RWPE2 (cell line): ENCODE data around the gene RTF1.
A peak's percentile ranks its signal among the peaks of the same experiment; 100 is the strongest.
"Not testable (repeated sequence)": the region's sequence is repeated elsewhere in the genome, so short reads cannot be mapped to it uniquely, and the experiment has no call there.

Source experiments
- ATAC-seq: fragments of 200-7000 bp; cut with Tn5 transposase; 3 replicates; pipeline ENCODE4 v1.9.1; 2021; ENCODE audit warnings: low read depth
- DNase-seq: peaks from one replicate; pipeline ENCODE4 v3.0.0-alpha.2; 2020; ENCODE audit warnings: low spot score
- H3K27ac ChIP-seq: fragments of 450-650 bp; 2 replicates; pipeline ENCODE4 v1.5.1; 2017; ENCODE audit warnings: mild to moderate bottlenecking; ENCODE audit not compliant: poor library complexity, severe bottlenecking
- H3K27me3 ChIP-seq: fragments of 250-450 bp; sonication (Bioruptor Pico); 2 replicates; pipeline ENCODE4 v1.5.1; 2021; ENCODE audit warnings: mild to moderate bottlenecking, moderate library complexity; ENCODE audit not compliant: insufficient read depth, poor library complexity, severe bottlenecking
- H3K36me3 ChIP-seq: fragments of 250-450 bp; sonication (Bioruptor Pico); 2 replicates; pipeline ENCODE4 v1.5.1; 2020; ENCODE audit warnings: low read depth, mild to moderate bottlenecking, moderate library complexity
- H3K4me1 ChIP-seq: fragments of 250-450 bp; sonication (Bioruptor Pico); 2 replicates; pipeline ENCODE4 v1.5.1; 2021; ENCODE audit warnings: mild to moderate bottlenecking, moderate library complexity; ENCODE audit not compliant: insufficient read depth, poor library complexity, severe bottlenecking
- H3K4me3 ChIP-seq: fragments of 250-450 bp; sonication (Bioruptor Pico); 2 replicates; pipeline ENCODE4 v1.5.1; 2021; ENCODE audit warnings: mild to moderate bottlenecking, moderate library complexity; ENCODE audit not compliant: severe bottlenecking
- H3K9me3 ChIP-seq: fragments of 250-450 bp; sonication (Bioruptor Pico); 2 replicates; pipeline ENCODE4 v1.5.1; 2021; ENCODE audit warnings: mild to moderate bottlenecking, moderate library complexity; ENCODE audit not compliant: severe bottlenecking
- TF ChIP-seq, protein P1 (sequence below): fragments of 450-650 bp; IDR thresholded peaks from one replicate; pipeline ENCODE4 v1.5.1; 2017; ENCODE audit warnings: mild to moderate bottlenecking, moderate library complexity; ENCODE audit not compliant: poor library complexity, severe bottlenecking

Gene RTF1

DNA sequence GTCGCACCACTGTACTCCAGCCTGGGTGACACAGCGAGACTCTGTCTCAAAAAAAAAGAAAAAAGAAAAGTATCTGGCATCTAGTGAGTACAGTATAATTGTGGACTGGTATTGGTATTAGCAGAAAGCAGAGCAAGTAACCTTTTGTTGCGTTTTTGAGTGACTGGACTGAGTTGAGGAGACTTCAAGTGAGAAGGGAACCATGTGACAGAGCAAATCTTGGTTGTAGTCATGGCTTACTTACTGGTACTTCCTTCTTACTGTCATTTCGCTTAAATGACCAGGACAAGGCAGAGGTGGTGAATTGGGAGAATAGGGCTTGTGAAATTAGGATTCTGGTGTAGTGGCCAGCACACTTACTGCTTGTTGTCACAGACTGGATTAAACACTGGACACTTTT, 20.6 kb downstream of the RTF1 start:
- DNase-seq: no peak
- peaks cover 41% of the 10 kb centered on the region for H3K36me3 ChIP-seq
- no peaks in the 10 kb centered on the region for H3K9me3 ChIP-seq
- no peak overlapping the region for H3K4me3 ChIP-seq
- H3K27me3 ChIP-seq: no peaks in the 10 kb centered on the region
- H3K4me1 ChIP-seq: no peaks in the 10 kb centered on the region
- ATAC-seq: no peak
- H3K27ac ChIP-seq: no peak overlapping the region
- TF ChIP-seq, protein P1, sequence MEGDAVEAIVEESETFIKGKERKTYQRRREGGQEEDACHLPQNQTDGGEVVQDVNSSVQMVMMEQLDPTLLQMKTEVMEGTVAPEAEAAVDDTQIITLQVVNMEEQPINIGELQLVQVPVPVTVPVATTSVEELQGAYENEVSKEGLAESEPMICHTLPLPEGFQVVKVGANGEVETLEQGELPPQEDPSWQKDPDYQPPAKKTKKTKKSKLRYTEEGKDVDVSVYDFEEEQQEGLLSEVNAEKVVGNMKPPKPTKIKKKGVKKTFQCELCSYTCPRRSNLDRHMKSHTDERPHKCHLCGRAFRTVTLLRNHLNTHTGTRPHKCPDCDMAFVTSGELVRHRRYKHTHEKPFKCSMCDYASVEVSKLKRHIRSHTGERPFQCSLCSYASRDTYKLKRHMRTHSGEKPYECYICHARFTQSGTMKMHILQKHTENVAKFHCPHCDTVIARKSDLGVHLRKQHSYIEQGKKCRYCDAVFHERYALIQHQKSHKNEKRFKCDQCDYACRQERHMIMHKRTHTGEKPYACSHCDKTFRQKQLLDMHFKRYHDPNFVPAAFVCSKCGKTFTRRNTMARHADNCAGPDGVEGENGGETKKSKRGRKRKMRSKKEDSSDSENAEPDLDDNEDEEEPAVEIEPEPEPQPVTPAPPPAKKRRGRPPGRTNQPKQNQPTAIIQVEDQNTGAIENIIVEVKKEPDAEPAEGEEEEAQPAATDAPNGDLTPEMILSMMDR: no peak

DNA sequence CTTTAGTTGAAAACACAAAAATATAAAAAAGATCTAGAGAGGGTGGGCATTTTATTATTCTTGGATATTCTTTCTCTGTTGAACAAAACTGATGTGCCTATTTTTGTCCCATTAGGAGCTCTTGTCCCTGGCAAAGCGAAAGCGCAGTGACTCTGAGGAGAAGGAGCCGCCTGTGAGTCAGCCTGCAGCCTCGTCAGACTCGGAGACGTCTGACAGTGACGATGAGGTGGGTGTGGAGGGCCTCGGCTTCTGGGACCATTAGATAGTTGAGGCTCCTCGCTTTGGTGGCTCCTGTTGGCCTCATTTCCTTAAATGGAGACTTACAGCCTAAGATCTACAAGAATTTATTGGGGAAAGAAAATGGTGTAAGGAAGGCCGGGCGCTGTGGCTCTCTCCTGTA, 21.3 kb downstream of the RTF1 start:
- Histone ChIP-seq H3K4me3 (no peak overlapping the region), H3K36me3 (peaks cover 46% of the 10 kb centered on the region), H3K9me3 (no peaks in the 10 kb centered on the region), H3K4me1 (no peaks in the 10 kb centered on the region), H3K27ac (no peak overlapping the region), H3K27me3 (no peaks in the 10 kb centered on the region)
- ATAC-seq: no peak
- peak; percentile 57 for DNase-seq
- TF ChIP-seq, protein P1: no peak

DNA sequence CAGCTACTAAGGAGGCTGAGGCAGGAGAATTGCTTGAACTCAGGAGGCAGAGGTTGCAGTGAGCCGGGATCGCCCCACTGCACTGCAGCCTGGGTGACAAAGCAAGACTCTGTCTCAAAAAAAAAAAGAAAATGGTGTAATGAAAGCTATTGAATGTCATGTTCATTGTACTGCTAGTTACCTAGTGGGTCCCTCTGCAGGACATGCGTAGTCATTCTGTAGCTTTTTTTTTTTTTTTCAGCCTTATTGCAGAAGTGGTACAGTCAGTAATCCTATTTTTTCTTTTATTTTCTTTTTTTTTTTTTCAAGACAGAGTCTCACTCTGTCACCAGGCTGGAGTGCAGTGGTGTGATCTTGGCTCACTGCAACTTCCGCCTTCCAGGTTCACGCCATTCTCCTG, 21.9 kb downstream of the RTF1 start:
- not testable (repeated sequence) for DNase-seq, H3K27ac ChIP-seq, H3K27me3 ChIP-seq, H3K9me3 ChIP-seq, ATAC-seq, H3K4me1 ChIP-seq, H3K4me3 ChIP-seq
- H3K36me3 ChIP-seq: peaks cover 48% of the 10 kb centered on the region

DNA sequence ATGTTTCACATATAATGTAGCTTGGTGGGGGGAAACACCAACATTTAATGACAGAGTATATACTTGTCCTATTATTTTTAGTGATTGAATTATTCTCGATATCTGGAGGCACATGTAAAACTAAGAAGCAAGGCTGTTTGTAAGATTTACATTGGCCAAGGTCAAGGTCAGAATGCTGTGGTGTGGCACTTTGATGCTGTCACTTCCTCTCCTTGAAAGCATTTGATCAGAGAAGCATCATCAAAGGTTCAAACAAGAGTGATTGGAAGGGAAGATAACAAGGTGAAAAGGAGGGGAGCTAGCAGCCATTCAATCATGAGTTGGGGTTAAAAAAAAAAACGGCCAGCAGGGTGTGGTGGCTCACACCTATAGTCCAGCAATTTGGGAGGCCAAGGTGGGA, 26.4 kb downstream of the RTF1 start:
- no peaks in the 10 kb centered on the region for H3K4me1 ChIP-seq
- H3K27ac ChIP-seq: no peak overlapping the region
- ATAC-seq (no peak), DNase-seq (no peak)
- no peak overlapping the region for H3K4me3 ChIP-seq
- H3K36me3 ChIP-seq: peaks cover 63% of the 10 kb centered on the region
- TF ChIP-seq, protein P1: no peak
- no peaks in the 10 kb centered on the region for H3K9me3 ChIP-seq
- no peaks in the 10 kb centered on the region for H3K27me3 ChIP-seq

DNA sequence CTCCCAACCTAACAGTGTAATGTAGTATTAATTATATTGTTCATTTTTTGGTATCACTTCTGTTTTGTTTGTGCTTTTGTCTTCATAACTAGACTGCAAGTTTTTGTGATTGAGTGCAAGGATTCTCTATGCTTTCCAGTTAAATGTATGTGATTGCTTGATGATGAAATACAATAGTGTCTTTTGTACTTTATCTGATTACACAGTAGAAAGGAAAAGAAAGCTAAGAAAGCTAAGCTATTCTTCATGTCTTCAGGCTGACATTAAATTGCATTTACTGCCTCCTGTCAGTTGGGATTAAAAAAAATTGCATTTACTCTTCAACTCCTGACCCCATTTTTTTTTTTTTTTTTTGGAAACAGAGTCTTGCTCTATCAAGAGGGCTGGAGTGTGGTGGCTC, 28.5 kb downstream of the RTF1 start:
- H3K27me3 ChIP-seq: no peaks in the 10 kb centered on the region
- H3K27ac ChIP-seq: no peak overlapping the region
- peaks cover 43% of the 10 kb centered on the region for H3K36me3 ChIP-seq
- ATAC-seq (no peak), DNase-seq (no peak)
- no peaks in the 10 kb centered on the region for H3K9me3 ChIP-seq
- TF ChIP-seq, protein P1: no peak
- no peaks in the 10 kb centered on the region for H3K4me1 ChIP-seq
- no peak overlapping the region for H3K4me3 ChIP-seq
